ENCODE measurements around the gene WDPCP. TPM values are rescaled to one million over a fixed set of nuclear protein-coding genes. Genes with fewer than 3 reads are reported as not detected.

WDPCP gene, protein sequence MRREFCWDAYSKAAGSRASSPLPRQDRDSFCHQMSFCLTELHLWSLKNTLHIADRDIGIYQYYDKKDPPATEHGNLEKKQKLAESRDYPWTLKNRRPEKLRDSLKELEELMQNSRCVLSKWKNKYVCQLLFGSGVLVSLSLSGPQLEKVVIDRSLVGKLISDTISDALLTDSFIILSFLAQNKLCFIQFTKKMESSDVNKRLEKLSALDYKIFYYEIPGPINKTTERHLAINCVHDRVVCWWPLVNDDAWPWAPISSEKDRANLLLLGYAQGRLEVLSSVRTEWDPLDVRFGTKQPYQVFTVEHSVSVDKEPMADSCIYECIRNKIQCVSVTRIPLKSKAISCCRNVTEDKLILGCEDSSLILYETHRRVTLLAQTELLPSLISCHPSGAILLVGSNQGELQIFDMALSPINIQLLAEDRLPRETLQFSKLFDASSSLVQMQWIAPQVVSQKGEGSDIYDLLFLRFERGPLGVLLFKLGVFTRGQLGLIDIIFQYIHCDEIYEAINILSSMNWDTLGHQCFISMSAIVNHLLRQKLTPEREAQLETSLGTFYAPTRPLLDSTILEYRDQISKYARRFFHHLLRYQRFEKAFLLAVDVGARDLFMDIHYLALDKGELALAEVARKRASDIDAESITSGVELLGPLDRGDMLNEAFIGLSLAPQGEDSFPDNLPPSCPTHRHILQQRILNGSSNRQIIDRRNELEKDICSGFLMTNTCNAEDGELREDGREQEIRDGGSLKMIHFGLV
- total RNA-seq, result 10.7 and 15.1 TPM in 2 replicates

DNA sequence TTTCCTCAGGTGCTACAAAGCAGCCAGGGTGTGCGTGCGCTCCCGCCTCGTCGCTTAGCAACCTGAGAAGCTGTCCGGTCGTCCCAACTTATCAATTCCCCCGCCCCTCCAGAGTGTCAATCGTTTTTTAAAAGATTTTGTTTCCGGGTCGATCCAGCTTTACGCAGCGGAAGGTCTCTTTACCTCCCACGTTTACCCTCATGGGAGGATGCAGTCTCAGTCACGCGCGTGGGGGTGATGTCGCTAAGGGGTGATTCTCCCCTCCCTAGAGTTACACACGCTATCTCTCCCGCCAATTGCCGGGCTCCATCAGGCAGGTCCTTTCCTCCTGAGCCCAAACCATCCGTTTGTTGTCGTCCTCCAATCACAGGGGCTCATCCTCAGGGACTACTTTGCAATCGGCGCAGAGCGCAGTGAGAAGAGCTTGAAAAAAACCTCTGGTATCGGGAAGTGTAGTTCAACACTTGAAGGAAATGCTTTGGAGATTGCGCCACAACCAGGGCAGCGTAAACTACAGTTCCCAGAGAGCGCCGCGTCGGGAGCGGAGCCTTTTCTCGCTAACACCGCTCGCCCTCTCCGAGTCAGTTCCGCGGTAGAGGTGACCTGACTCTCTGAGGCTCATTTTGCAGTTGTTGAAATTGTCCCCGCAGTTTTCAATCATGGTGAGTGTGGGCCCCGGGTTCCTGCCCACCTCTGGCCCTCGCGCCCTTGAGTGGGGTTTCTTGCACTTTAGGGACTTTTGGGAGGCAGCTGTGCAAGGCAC lies at the start of gene WDPCP, which contains the start of gene MDH1:
Gene WDPCP (minus strand): TSS at position 93 of the 763 bp plus-strand sequence. CDS start 206 bp downstream, outside the sequence.
Gene MDH1 (plus strand): TSS at position 579 of the 763 bp plus-strand sequence. CDS start 81 bp downstream, at position 660.

Other genes with a start within 250 kb of the WDPCP start
- 198 TPM in 2 replicates for gene MDH1, start 486 bp upstream of the WDPCP start, total RNA-seq

Measured in smooth muscle cell of the umbilical artery (primary cell).